HTERT RPE-1 (cell line): ENCODE results near the gene BEND7.
"Not testable (repeated sequence)": the region's sequence is repeated elsewhere in the genome, so short reads cannot be mapped to it uniquely, and the experiment has no call there.

Experiments used
- in situ Hi-C: fragments of 300-500 bp; cut with MboI; formaldehyde crosslinking; loops from 4 replicates; pipeline ENCODE4 v1.14.3; 2020; ENCODE audit warnings: low sequenced_read_pairs

The BEND7 gene

DNA sequence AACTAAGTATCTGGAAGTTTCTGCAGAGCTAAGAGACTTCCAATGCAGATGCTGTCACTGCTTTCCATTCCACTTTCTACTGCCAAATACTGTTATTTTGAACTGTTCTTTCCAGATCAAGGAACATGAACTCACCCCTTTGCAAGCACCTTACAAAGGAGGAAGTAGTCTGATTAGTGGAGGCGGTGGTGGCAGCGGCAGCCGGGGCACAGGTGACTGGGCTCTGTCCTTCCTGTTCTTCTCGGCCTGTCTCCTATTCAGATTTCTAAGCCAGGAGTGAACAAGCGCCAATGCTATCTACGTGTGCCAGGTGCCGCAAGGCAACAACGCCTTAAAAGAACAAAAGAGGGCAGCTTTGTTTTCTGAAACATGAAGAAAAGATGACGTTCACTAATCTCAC is 44.9 kb downstream of the BEND7 start:
- in situ Hi-C loops: no loop called here

DNA sequence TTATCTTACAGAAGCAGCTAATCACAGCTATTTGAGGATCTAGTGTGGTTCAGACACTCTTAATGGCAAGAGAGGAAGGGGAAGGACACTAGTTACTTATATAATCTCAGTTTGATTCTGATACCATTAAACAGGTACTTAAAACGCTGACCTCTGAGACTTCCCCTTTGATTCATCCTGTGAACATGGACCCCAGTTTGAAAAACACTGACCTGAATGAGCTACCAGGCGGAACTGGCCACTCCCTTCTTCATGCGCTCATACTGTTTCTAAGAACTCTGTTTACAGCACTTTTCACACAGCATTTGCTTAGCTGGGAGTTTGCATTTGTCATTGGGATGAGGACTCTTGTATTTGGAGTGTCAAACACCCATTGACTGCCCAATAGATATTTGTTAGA is 45.7 kb downstream of the BEND7 start:
- in situ Hi-C loops: no loop called here

DNA sequence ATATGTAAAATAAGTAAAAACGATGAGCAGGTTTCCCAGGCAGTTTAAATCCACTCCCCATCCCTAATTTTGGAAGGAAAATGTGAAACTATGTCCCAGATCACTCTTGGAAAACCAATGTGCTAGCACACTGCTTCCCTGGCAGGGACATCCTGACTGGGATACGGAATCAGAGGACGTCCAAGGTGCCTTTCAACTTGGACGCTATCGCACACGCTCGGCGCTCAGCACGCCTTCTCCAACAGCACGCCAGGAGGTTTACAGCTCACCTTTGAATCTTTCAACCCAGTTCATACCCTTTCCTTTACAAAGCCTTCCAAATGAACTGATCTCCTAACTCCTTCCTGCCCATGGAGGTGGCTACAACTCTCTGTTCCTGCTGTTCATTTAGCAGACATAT is 47.1 kb downstream of the BEND7 start:
- in situ Hi-C loops: no loop called here

DNA sequence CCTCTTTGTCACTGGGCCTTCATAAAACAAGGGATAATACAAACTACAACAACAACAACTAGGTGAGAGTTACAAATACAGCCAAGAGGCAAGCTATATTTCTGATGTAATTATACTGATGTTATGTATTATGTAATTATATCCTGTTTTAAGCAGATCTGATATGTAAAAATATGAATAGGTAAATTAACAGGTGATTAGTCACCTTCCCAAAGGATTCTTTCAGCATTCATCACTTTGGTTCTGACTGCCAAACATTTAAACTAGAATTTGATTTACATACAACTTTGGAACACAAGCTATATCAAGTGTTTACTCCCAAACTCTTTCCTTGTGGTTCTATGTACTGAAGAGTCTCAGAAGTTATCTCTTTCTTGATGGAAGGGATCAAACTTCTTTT is 53.7 kb downstream of the BEND7 start:
- in situ Hi-C loops: no loop called here

DNA sequence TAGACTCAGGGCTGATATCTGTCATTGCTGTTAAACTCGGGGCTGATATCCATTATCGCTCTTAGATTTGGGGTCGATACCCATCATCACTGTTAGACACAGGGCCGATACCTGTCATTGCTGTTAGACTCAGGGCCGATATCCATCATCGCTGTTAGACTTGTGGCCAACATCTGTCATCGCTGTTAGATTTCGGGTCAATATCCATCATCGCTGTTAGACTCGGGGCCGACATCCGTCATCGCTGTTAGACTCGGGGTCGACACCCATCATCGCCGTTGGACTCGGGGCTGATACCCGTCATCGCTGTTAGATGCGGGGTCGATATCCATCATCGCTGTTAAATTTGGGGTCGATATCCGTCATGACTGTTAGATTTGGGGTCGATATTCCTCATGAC is 54.8 kb downstream of the BEND7 start:
- in situ Hi-C loops: no loop called here

DNA sequence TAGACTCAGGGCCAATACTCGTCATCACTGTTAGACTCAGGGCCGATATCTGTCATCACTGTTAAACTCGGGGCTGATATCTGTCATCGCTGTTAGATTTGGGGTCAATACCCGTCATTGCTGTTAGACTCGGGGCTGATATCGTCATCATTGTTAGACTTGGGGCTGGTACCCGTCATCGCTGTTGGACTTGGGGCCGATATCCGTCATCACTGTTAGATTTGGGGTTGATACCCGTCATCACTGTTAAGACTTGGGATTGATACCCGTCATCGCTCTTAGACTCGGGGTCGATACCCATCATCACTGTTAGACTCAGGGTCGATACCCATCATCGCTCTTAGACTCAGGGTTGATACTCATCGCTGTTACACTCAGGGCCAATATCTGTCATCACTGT is 56.5 kb downstream of the BEND7 start:
- in situ Hi-C loops: no loop called here

DNA sequence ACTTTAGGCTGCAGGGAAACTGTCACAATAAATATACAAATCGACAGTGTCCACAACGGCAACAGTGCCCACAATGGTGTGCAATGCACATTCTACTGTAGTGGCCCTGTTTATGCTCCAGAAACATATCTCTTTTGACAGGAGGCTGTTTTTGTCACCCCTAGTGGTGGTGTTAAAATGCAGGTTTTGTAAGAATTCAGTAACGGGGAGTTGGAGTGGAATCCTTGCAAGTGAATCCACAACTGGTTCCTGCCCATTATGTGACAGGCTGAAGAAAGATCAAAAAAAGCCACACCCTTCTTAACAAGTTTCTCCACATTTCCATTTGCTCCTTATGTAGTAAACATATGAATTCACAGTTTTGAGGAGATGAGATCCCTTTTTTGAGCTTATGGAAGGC is 58.5 kb downstream of the BEND7 start:
- in situ Hi-C loops: no loop called here

DNA sequence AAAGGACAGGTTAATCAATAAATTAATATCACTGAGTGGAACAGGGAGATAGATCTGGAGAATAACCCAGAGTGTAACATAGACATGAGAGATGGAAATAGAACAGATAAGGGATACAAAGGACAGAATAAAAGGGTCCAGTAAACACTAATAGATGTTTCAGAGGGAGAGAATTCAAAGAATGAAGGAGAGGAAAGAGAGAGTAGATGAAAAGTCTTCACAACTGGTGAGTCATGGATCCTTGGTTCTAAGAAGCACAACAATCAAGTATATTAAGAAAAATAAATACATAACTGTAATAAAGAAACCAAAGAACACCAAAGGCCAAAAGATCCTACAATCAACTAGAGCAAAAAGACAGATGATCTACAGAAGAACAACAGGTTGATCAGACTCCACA is 66.3 kb downstream of the BEND7 start:
- in situ Hi-C loops: no loop called here

DNA sequence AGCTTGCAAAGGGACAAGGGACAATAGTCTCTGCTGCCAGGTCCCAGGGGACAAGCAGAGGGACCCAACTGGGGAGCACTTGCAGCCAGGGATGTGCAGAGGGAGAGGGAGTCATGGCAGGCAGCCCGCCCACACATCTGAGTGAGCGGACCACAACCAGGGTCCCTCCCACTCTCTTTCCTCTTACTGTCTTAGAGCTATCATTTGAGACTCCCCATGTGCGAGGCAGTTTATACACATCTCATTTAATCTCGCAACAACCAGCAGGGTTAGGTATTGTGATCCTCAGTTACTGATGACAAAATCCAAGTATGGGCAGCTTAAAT is 70.2 kb downstream of the BEND7 start:
- in situ Hi-C loops: no loop called here

DNA sequence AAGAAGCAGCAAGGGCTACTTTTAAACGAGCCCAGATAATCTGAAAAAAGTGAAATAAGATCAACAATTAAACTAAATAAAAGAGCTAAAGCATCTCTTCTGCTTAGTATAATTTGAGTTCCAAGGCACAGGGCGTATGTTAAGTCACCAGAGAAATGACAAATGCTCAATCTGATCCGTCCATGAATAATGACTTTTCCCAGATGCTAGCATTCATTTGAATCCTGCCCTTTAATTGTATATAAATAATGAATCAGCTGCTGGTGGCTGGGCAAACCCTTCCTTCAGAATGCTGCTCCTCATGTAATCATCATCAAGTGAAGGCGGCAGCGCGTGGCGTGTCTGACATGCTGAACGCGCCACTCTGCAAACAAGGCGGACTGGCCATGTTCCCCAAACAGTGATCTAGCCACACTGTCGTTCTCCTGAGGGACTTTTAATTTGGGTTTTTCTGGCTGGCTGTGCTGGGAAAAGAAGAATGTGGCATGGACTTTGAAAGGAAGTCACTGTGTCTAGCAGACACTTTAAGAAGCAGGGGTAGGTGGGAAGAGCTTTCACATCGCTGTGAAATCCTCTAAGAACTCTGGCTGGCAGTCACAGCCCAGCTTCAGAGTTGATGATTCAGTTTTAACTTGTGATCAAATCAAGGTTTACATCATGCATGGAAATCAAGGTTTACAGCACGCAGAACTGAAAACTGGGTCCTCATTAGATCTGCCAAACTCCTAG is 70.7 kb downstream of the BEND7 start:
- in situ Hi-C loops: no loop called here

DNA sequence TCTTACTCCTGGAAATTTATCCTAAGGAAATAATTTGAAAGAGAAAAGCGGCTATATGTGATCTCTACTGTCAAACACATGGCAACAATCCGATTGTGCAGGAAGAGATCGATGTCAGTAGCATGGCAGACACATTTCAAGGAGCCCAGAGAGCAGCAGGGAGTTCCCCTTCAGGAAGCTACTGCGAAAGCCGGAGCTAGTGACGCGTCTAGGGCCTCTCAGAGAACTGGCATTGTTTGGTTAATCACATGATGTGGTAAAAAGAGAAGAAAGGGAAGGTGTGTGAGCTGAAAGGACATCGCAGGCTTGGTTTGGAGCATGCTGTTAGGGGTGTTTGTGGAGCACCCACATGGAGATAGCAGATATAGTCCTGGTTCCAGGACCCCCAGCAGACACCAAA is 74.9 kb downstream of the BEND7 start:
- in situ Hi-C loops: no loop called here

DNA sequence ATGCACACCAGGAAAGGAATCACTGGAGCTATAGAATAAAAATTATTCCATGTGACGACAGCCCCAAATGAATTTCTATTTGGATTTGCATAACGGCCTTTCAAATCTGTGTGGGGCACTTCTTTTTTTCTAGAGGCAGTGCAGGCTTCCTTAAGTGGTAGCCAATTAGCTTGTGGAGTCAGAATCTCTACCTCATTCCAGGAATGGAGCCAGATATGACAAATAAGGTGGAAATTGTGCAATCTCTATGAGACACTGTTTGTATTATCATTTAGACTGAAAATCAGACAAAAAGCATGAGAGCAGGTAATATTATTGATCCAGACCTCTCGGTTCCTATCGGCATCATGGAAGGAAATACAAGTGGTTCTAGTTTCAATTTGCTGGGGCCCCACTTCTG is 78.7 kb downstream of the BEND7 start:
- in situ Hi-C loops: no loop called here

DNA sequence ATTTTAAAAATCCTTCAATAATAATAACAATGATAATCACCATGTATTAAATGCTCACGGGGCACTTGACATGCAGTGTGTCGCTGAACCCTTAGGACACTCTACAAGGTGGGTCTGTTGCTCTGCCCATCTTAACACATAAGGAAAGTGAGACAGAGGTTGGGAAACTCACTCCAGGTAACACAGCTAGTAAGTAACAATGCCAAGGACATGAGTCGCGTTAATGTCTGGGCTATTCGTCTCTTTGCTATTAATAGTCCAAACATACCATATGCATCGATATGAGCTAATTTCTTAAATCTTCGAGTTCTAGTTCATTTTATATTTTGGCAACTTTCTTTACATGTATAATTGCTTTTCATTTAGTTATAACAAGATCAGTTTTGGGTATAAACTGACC is 79.5 kb downstream of the BEND7 start:
- in situ Hi-C loops: no loop called here

DNA sequence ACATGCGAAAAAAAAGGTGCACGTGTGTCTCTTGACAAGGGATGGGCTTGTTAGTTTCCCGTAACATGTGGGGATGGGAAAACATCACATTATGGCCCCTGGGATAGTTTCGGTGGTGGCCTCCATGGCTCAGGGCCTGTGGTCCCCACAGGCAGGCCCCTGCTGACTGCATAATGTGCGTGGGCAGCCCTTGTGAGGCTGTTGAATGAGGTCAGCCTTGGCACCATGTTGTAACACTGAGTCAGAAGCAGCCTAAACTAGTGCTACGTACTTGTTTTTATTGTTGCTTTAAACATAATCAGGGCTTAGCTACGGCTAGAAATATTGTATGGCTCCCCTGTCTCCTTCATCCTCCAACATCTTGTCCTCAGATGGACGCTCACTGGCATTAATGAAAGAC is 80.6 kb downstream of the BEND7 start:
- in situ Hi-C loops: no loop called here

DNA sequence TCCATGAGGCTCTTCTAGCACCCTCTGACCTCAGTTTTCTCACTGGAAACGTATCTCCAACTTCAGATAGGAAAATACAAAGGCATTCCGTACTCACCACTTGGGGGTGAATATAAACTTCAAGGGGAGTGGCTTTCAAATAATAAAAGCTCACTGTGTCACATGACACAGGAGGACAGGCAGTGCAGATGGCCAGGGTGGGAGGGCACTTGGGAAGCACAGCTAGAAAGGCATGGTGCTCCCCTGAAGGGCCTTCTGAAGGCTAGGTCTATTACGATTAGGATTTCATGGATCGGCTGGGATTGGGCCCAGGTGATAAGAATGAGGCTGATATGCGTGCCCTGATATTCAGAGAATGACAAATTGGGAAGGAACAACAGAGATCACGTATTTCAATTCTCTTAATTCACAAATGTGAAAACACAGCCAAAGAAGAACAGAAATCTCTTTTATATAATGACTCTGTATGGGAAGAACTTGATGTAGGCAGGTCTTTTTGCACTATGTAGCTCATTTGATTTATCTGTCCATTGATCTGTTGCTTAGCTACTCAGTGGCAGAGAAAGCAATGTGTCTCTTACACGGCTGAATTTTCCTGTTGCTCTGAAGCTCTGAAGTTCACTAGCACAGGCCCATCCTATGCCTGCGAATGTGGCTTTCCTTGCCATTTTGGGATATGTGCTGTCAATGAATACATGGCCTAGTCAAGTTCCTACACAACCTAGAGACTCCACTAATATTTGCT is 83.0 kb downstream of the BEND7 start:
- in situ Hi-C loops: no loop called here

DNA sequence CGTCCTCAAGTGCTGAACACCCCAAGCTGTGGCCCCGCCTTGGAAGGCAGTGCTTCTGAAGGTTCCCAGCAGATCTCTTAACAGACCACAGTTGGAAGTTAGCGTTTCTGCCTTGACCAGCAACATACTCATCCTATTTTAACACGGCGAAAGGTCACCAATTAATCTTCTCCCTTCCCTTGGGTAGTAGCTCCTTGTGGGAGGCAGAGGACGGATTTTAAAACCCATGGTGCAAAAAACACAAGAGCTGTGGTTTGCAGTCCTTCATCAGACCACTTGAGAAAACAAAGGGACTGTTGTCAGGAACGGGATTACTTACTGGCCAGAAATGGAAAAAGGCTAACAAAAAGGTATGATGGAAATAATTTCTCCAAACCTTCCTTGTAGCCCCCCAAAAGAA is 87.3 kb downstream of the BEND7 start:
- in situ Hi-C loops: no loop called here

DNA sequence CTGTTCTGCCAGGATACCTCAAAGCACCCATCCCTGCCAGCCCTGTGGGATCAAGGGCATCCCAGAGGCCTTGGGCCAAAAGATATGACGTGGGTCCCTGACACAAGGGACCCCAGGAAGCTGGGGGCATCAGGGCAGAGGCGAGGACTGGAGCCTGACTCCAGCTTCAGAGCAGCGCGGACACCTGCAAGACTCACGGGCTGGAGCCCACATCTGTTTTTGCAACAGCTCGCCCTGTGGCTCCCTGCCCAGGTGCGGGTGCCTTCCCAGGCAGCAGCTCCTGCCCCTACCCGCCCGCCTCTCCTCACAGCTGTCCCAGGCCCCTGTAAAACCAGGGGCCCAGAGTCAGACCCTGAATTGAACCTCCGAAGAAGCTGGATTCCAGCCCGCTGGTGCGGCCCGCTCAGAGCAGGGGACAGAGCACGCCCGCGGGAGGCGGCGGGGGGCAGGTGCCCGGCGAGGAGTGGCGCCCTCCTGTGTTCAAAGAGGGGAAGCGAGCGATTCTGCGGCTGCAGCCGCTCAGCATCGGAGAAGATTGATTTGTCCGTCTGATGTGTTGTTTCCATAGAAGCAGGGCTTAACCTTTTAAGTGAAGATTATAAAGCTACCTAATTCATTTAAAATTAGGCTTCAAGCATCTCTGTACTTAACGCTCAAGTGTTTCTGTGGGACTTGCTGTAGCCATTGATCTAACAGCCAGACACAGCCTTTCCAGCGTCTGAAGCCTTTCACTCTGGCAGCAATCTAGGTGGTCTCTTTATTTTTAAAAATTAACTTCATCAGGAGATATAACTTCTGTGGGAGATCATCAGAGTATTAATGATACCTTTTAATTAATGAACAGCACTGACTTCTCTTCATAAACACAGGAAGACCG is 88.4 kb downstream of the BEND7 start:
- in situ Hi-C loops: no loop called here

DNA sequence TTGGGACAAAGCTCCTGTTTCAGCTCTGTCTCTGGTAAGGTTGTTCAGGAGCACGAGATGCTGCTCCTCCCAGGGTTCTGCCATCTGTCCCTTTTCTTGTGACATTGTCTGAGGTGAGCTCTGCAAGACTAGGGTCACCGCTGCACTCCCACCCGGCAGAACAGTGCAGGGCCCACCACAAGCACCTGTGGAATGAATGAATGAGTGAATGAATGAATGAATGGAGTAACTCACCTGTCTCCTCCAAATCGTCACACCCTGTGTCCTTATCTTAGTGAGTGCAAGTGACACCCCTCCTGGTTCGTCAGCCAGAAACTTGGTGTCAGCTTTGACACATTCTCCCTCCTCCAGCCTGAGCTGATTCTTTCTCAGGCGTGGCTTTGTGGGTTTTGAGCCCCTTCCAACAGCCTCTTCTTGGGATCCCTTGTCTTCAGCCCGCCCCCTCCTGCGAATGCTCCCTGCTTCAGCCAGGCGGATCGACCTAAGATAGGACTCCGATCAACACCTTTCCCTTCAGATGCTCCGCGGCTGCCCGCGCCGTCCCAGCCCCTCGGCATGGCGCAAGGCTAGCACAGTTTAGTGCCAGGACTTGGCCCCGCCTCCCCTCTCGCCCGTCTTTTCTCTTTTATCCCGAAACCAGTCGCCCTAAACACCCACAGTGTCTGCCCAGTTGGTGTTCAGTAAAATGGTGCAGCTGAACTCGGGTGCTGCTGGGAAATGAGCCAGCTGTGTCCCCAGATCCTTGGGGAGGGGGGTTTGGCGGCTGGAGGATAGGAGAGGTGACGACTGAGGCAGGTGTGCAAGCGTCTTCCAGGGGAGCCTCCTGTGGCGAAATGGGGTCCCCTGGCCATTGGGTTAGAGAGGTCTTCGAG is 89.3 kb downstream of the BEND7 start:
- in situ Hi-C loops: no loop called here

DNA sequence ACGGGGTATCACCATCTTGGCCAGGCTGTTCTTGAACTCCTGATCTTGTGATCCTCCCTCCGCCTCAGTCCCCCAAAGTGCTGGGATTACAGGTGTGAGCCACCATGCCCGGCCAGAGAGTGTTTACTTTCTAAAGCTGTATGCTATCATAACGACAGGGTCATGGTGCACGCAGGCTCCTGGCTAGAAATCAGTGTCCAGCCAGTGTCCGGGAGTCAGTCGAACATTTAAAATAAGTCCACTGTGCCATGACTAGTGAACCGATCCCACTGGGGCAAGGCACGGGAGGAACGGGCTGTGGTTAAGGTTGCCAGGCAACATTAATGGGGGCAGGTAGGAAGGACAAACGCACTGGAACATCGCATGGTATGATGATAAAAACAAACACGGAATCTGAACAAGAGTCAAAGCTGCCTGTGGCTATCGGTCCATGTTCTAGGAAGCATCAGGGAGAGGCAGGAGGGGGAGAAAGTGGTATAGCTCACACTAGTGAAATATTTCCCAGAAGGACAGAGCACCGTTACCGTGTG is 91.7 kb downstream of the BEND7 start:
- in situ Hi-C loops: no loop called here

DNA sequence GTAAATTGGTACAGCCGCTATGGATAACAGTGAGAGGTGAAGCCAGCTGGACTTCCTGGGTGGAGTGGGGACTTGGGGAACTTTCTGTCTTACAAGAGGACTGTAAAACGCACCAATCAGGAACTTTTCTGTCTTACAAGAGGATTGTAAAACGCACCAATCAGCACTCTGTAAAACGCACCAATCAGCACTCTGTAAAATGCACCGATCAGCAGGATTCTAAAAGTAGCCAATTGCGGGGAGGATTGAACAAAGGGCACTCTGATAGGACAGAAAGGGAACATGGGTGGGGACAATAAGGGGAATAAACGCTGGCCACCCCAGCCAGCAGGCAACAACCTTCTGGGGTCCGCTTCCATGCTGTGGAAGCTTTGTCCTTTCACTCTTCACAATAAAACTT is 100.9 kb downstream of the BEND7 start:
- in situ Hi-C loops: not testable (repeated sequence)

DNA sequence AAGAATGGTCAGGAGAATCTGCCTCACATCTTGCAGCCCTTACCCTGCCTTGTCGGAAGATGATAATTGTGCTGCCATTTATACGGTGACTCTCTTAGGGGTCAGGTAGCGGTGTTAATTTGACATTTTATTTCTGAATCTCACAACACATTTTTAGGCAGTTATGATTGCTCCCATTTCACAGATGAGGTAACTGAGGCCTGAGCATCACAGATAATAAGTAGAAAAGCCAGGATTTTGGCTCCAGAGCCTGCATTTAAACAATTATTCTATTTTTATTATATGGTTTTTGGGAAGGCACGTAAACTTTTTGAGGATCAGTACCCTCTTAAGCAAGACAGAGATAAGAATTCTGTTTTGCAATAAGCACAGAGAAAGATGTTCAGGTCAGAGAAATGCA is 103.4 kb downstream of the BEND7 start:
- in situ Hi-C loops: no loop called here
